HG03196 (cell line): ENCODE measurements around the gene SLC24A4.

Source experiments
- ATAC-seq: cut with Tn5 transposase; IDR thresholded peaks from one replicate; pipeline ENCODE4 v1.9.1; 2021; ENCODE audit not compliant: unreplicated experiment

SLC24A4 gene

DNA sequence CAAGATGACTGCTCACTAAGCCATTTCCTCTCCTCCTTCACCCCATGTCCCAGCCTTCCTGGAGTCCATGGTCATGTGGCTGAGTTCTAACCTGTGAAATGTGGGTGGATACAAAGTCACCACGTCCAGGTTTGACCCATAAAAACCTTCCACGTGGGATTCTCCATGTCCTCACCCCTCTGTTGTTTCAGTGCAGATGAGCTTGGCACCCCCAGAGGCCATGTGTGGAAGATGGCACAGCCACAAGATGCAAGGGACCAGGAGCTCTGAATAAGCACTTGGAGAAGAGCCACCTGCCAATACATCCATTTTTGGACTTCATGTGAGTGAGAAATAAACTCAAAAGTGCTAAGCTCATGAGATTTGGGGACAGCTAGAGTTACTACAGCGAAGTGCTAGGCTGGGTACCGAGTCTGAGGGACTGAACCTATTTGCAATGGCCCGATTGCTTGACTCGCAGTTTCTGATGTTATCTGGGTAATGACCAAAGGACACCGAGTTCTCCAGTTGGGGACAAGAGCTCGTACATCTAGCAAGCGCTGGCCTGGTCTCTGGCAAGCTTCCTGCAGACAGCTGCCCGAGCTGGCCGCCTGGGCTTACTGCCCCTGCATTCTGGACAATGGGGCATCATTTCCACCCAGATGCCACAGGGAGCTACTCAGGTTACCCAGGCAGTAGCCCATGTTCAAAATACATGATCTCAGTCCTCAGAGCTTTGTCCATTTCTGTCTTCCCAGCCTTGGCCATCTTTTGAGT lies 7.7 kb upstream of the SLC24A4 start:
- no peak for ATAC-seq

DNA sequence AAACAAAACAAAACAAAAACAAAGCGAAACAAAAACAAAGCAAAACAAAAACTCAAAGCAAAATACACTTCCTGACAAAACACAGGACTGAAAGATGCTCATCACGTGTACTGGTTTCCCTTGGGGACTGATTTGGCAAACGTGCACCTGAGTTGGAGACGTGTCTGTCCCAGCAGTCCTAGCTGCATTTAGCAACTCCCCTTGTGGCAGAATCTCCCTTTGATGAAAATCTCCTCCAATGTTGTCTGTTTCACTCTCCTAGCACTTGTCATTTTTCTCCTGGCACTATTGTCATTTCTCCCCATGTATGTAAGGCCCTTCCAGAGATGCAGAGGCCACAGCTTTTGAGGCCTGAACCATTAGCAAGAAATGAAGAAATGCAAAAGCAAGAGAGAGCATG lies 6.8 kb upstream of the SLC24A4 start:
- ATAC-seq: no peak

DNA sequence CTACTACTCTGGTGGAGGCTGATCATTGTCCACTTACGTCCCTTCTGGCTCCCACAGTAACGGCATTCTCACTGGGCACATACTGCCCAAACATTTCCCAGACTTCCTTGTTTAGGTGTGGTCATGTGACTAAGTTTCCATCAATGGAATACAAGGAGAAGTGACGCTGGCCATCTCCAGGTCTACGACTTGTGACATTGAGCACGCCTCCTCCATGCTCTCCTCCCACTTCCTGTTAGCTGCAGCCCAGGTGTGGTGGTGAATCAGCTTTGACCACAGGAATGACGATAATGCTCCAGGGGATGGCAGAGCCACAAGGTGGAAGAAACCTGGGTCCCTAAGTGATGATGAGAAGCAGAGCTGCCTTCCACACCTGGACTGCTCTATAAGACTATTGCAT lies 6.0 kb upstream of the SLC24A4 start:
- ATAC-seq: no peak

DNA sequence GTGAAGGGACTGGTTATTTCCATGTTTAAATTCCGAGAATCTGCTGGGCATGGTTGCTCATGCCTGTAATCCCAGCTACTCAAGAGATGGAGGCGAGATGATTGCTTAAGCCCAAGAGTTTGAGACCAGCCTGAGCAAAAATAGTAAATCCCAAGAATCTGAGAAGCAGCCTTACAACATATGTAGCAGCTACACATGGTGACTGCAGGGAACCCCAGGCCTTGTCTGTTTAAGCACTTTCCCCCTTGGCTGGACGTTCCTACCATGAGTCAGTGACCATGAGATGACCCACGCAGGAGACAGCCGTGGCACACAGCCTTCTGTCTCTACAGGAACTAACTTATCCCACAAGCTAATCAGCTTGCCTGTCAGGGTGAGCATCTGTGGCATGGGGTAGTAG lies 5.5 kb upstream of the SLC24A4 start:
- no peak for ATAC-seq

DNA sequence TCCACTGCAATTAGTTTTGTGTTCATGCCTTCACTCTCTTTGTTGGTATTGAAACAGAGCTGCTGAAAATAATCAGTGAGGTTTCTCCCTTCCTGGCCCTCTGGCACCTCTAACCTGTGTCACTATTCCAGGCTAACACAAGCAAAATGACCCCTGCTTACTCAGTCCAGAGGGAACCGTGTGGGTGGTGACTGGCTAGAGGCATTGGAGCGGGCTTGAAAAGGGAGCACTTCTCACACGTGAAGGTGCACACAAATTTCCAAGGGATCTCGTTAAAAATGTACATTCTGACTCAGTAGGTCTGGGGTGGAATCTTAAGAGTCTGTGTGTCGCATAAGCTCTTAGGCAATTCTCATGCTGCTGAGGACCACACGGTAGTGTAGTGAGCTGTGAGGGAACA lies 1.3 kb upstream of the SLC24A4 start:
- ATAC-seq: no peak

DNA sequence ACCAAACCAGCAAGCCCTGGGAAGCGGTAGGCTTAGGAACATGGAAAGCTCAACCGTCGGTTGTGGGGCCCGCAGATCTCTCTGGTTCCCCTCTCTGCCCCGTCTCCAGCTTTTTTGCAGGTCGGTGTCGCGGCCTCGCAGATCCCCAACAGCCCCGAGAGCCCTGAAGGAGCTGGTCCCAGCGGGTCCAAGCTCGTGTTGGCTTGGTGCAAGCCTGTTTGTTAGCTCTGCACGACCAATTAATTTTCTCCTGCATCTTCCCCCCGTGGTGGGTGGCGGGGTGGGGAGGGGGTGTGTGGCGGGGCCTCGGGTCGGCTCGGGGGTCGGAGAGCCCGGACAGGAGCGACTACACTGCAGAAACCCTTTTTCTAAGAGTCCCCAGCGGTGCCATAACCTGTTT lies 449 bp upstream of the SLC24A4 start:
- no peak for ATAC-seq

DNA sequence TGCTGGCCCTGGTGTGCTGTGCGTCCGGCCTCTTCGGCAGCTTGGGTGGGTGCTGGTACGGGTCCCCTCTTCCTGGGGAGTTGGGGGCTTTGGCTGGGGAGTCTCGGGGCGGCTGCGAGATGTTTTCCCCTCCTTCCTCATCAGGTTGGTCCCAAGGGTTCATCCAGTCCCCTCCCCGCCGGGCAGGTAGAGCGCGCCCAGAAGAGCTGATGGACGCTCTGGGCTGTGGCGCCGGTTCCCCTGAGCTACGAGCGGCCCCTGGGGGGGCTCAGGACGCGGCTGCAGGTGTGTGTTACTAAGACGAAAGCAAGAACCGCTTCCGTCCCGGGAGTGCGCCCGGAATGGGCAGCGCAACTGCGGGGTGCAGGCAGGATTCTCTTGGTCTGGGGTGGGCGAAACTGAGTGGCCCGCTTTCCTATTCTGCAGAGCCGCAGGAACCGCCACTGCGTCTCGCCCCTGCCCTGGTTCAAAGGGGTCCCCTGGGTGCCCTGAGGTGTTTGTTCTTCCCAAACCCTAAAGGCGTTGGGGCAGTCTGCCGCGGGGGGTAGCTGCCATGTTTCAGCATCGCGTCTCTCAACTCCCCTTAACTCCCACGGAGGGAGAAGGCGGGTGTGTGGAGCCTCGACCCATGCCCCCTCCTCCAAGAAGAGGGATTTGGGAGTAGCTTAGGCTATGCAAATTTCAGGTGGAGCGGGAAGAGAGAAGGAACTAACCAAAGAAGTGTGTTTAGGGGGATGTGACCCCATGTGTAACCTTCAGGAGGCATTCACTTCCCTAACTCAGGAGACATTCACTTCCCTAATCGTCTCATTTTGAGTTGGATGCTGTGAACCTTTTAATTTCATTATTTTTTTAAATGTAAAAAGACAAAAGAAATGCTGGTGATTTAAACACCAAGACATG lies 1.2 kb downstream of the SLC24A4 start:
- ATAC-seq: no peak

DNA sequence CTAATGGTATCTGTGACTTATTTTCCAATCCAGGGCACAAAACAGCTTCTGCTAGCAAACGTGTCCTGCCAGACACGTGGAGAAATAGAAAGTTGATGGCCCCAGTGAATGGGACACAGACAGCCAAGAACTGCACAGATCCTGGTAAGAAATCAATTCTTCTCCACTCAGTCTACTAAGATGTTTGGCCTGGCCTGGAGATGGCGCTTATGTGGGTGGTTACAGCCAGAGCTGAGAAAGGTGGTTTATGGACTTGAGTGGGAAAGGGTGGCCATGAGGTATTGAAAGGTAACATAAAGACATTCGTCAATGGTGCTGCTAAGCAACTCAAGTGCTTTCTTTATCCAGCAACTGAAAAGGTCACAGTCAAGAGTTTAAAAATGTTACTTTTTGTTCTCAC lies 2.9 kb downstream of the SLC24A4 start:
- ATAC-seq: no peak

DNA sequence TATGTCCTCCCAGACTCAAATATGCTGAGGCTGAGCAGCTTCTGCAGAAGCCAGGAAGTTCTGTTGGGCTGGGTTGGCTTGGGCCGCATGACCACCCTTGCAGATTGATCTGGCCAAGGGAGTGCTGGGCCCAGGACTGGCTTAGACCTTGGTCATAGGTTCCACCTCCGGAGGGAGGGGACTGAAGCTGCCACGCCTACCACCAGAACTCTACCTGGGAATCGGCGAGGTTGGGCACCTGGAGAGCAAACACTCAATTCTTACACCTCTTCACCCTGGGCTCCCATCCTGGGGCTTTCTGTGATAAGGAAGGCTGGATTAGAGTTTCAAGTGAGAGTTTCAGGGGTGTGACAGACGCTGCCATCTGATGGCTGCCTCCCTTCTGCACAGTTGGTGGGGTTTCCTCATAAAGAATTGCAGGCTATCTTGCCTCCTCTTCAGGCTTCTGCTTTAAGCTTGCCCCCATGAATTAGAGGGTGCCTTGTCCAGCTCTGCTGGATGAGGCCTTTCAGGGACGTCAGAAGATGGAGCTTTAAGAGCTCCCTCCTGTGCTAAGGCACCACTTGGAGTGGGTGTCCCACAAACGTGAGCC lies 5.8 kb downstream of the SLC24A4 start:
- ATAC-seq: no peak

DNA sequence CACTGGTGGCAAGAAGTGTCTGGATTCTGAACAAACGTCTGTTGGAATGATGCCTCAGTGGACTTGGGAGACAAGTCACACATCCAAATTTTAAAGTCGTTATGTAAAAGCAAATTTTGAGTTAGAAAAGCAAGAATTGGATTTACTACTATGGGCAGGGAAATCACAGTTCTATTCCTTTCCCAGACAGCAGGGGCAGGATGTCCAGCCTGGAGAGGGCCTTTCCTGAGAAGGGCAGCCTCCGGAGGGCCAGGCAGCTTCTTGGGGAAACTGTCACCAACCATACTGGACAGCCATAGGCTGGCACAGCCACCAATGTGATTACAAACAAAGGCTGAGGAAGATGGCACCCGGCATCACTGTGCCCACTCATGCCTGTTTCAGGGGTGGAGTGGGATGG lies 11.1 kb downstream of the SLC24A4 start:
- ATAC-seq: no peak

DNA sequence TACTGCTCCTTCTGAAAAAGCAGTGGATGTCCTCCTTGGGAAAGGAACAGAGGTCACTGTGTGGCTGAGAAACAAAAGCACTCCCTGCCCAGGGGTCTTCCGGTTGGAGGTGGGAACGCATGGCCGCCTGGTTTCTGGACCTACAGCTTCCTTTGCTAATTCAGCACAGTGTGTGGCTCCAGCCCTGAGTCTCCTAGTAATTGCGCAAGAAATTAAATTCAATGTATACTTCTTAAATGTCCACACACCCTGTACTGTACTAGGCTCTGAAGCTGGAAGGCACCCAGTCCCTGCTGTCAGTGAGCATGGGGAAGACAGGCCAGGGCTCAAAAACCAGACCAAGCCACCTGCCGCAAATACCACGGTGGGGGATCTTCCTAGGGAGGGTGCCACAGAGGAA lies 13.4 kb downstream of the SLC24A4 start:
- ATAC-seq: no peak

DNA sequence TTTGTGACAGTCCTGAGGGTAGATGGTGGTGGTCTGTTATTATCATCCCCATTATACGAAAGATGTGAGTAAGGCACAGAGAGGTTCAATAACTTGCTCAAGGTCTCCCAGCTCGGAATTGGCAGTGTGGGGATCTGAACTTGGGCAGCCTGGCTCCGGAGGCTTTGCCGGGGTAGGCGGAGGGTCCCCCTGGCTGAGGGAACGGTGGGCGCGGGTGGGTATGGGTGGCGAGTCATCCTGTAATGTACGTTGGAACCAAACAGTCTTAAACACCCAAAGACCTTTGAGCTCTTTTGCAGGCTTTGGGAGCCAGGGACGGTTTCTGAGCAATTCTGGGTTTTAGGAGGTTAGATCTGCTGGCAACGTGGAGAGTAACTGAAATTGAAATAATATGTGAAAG lies 16.5 kb downstream of the SLC24A4 start:
- no peak for ATAC-seq

DNA sequence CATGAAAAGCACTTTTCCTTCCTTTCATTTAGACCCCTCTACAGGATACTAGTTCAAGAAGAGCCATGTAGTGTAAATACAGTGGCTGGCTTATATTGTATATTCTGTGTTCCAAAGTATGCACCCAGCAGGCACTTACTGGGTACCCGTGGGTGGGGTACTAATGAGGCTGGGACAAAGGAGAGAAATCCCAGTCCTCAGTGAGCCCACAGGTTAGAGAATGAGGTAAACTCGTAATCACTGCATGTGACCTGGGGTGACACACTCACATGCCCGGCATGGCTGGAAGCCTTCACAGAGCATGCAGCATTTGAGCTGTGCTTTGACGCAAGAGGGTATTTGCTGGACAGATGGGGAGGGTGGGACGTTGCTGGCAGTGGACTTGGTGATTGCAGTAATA lies 17.1 kb downstream of the SLC24A4 start:
- no peak for ATAC-seq

DNA sequence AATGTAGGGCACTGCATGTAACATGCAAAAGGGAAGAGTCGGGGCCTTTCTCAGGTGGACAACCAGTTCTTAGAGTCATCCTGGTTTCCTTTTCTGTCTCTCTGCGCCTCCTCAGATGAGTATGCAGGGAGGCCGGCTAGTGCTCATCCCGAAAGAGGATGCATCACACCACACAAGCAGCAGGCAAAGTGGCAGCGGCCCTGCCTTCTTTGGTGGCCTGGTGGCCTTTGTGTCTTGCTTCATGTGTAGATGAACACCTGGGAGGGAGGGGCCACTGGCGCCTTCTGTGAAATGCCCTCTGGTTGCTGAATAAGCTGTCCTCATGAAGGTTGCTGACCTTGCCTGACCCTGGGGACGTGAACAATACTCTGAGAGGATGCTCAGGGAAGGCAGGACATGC lies 18.0 kb downstream of the SLC24A4 start:
- no peak for ATAC-seq

DNA sequence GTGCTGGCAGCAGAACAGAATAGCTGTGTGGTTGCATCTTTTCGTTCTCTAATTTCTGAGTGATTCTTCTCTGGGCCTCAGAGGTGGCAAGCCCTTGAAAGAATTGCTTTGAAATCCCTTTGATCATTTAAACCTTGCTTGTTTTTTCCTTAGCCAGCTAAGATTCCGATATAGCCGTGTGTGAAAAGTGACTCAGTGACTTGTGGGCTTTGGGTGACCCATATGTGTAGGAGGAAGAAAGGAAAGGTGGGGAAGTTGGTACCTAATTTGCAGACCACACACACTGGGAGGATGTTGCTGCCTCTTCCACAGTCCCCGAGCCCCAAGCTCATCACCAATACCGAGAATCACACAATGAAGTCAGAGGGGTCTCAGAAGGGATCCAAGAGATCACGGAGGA lies 18.8 kb downstream of the SLC24A4 start:
- no peak for ATAC-seq

DNA sequence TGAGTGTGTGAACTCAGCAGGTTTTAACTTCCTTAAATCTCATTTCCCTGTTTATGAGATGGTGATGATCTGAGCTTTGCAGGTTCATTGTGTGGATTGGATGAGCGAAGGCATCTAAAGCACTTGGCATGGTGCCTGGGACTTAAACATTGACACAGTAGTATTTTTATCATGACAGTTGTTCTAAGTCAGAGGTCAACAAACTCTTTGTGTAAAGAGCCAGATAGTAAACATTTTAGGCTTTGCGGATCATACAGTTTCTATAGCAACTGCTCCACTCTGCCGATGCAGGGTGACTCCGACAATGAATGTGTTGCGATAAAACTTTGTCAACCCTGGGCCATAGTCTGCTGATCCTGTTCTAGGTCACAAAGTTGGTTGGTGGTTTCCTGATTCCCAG lies 25.2 kb downstream of the SLC24A4 start:
- no peak for ATAC-seq

DNA sequence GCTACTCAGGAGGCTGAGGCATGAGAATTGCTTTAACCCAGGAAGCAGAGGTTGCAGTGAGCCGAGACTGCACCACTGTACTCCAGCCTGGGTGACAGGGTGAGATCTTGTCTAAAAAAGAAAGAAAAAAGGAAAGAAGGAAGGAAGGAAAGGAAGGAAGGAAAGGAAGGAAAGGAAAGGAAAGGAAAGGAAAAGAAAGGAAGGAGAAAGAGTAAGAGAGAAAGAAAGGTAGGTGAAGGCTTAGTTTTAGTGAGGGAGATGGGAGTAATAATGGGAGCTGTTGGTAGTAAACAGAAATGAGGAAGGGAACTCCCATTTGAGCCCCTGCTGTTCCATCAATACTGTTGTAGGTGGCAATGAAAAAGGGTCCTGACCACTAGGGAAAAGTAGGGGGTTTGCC lies 28.8 kb downstream of the SLC24A4 start:
- ATAC-seq: no peak

DNA sequence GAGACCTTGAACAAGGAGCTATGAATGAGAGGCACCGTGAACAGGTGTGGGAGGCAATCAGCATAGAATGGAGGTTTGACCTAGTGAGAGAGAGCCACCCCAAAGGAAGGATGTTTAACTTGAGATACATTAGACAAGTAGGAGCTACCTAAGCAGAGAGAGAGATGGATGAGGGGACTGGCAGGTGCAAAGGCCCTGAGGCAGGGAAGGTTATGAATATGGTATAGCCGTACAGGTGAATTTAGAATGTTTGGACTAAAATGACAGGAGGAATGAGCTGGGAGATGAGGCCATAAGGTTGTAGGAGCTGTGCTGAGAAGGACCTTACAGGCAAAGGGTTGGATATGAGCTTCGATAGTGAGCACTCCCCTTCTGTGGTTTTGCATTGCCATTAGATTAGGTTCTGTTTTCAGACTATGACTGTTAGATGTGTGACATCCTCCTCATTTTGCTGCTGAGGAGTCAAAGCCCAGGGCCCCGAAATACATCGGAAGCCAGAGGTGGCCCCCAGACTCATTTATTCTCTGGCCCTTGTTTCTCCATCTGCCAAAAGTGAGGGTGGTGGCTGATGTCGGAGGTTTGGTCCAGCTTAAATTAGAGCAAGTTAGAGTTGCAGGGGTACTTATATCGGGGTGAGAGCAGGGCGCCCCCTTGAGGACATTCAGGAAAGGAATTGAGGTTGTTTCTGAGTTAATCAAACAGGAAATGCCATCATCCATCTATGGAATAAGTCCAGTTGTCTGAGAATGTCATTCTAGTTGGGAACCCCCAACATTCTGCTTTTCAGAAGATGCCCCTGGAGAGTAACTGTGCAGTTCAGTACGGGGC lies 29.4 kb downstream of the SLC24A4 start:
- no peak for ATAC-seq

DNA sequence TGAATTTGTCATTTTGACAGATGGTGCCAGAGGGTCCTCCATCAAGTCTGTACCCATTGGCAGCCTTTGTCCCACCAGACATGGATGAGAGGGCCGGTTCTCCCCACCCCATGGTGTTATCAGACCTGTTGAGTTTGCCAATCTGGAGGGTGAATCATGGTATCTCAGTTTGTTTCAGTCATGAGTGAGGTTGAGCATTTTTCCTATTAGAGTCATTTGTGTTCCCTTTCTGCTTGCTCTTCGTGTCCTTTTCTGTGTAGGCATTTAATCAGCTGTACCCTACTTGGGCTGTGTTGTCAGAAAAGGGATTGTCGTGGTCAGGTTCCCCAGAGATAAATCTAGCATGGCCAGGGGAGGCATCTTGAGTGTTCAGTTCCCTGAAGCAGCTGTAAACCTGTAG lies 30.5 kb downstream of the SLC24A4 start:
- no peak for ATAC-seq

DNA sequence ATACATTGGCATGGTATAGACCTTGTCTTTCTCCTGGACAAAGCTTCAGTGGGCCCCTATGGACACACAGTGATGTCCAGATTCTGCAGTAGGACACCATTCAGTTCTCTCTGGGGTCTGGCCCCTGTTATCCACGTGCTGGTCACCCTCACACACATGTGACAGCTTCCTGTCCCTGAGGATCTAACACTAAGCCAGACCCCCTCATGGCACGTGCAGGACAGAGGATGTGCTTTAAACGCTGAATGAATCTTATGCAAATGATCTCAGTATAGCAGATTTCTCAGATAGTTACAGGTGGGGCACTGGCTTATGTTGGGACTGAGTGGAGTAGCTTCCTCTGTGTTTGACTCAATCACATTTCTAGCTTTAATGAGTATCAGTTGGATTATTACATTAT lies 33.7 kb downstream of the SLC24A4 start:
- ATAC-seq: no peak

DNA sequence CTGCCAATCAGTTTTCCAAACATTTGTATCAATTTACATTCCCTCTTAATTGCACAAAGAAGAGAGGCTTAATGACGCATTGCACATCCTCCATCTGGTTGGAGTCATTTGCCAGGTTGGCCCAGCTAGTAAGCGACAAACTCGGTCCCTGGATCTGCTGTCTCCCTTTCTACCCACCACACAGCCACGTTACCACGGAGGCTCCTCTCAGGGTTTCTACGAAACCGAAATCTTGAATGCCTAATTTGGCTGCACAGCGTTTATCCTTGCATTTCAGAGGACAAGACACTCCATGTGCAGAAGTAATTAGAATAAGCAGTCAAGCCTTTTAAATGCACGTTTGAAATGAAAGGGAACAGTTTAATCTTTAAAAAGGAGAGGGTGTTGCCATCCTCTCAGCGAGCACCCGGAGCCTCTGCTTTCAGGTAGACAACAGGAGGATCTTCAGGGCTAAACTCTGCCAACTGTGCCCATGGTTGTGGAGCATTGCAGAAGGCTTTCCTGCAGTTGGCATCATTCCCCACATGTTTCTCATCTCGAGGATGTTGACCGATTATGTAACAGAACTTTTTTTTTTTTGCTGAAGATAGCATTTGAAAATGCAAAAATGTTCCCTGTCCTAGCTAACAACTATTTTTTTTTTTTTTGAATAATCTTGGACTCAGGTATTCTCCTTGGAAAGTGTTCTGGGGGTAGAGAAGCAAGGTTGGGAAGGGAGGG lies 37.8 kb downstream of the SLC24A4 start:
- ATAC-seq: no peak
